Liver (tissue), 3 donors: ENCODE measurements around the gene CACNG4.

Source experiments
- FOXA1 ChIP-seq: IDR thresholded peaks from 2 replicates; pipeline ENCODE4 v1.6.1; 2016; ENCODE audit warnings: antibody characterized with exemption
- SP1 ChIP-seq: IDR thresholded peaks from 2 replicates; pipeline ENCODE4 v1.6.1; 2018; ENCODE audit warnings: antibody characterized with exemption, mild to moderate bottlenecking
- TAF1 ChIP-seq: conservative IDR thresholded peaks from 2 replicates; pipeline ENCODE4 v1.6.1; 2016; ENCODE audit warnings: antibody characterized with exemption, mild to moderate bottlenecking
- TF ChIP-seq, protein P1 (sequence below): fragments of 150-350 bp; IDR thresholded peaks from 2 replicates; pipeline ENCODE4 v1.5.1; 2017; ENCODE audit warnings: improper control_type of control experiment, low read depth, low read length; ENCODE audit not compliant: missing input control
- TF ChIP-seq, protein P2 (sequence below): IDR thresholded peaks from 2 replicates; pipeline ENCODE4 v1.6.1; 2016; ENCODE audit warnings: antibody characterized with exemption
- donor health status: healthy.
- donor health status: healthy.

DNA sequence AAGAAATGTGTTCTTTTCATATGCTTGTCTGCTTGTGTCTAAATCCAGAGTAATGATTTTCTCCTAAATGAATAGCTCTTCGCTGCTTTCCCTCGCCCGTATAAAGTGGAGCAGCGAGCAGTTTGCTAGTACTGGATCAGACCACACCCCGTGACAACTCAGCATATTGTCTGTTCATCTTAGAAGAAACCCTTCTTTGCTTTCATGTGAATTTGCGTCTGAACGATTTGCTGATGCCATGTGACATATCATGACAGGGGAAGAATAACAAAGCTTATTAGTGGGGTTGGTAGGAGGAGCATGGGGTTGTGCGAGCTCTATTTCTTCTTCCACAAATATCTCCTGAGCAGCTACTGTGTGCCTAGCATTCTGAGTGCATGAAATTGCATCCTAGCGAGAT is 44.1 kb upstream of the CACNG4 start:
- TF ChIP-seq, protein P1, sequence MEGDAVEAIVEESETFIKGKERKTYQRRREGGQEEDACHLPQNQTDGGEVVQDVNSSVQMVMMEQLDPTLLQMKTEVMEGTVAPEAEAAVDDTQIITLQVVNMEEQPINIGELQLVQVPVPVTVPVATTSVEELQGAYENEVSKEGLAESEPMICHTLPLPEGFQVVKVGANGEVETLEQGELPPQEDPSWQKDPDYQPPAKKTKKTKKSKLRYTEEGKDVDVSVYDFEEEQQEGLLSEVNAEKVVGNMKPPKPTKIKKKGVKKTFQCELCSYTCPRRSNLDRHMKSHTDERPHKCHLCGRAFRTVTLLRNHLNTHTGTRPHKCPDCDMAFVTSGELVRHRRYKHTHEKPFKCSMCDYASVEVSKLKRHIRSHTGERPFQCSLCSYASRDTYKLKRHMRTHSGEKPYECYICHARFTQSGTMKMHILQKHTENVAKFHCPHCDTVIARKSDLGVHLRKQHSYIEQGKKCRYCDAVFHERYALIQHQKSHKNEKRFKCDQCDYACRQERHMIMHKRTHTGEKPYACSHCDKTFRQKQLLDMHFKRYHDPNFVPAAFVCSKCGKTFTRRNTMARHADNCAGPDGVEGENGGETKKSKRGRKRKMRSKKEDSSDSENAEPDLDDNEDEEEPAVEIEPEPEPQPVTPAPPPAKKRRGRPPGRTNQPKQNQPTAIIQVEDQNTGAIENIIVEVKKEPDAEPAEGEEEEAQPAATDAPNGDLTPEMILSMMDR = no peak
- TF ChIP-seq TAF1 (no peak), FOXA1 (no peak), SP1 (no peak)
- TF ChIP-seq, protein P2, sequence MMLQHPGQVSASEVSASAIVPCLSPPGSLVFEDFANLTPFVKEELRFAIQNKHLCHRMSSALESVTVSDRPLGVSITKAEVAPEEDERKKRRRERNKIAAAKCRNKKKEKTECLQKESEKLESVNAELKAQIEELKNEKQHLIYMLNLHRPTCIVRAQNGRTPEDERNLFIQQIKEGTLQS = no peak
